SU-DHL-6 (cell line): ENCODE measurements around the gene CROCC.

ENCODE experiments used
- H2AFZ ChIP-seq: fragments of 200-600 bp; sonication (generic); 2 replicates; pipeline ENCODE4 v1.6.1; 2014; ENCODE audit warnings: low read depth, mild to moderate bottlenecking, moderate library complexity, mixed read lengths, antibody characterized with exemption, low read length; ENCODE audit not compliant: severe bottlenecking
- H3F3A ChIP-seq: fragments of 200-600 bp; shearing (Covaris generic); 2 replicates; pipeline ENCODE4 v1.6.0; 2016; ENCODE audit warnings: antibody characterized with exemption, mild to moderate bottlenecking; ENCODE audit not compliant: insufficient read depth
- H3K27ac ChIP-seq: fragments of 200-600 bp; sonication (generic); 2 replicates; pipeline ENCODE4 v1.5.1; 2016; ENCODE audit warnings: low read depth, mild to moderate bottlenecking, low read length, moderate library complexity, mixed read lengths
- H3K27me3 ChIP-seq: fragments of 200-600 bp; sonication (generic), shearing (Covaris generic); 2 replicates; pipeline ENCODE4 v1.6.0; 2014; ENCODE audit warnings: mild to moderate bottlenecking, low read length
- H3K36me3 ChIP-seq: fragments of 200-600 bp; sonication (generic); 2 replicates; pipeline ENCODE4 v1.6.1; 2014; ENCODE audit warnings: mild to moderate bottlenecking, low read length, mixed read lengths
- H3K4me2 ChIP-seq: fragments of 300-600, 200-600 bp; shearing (Covaris generic), sonication (generic); 2 replicates; pipeline ENCODE4 v1.6.0; 2014; ENCODE audit warnings: low read length, low read depth, mild to moderate bottlenecking; ENCODE audit not compliant: poor library complexity, severe bottlenecking
- H3K4me3 ChIP-seq: fragments of 200-600 bp; sonication (generic); 2 replicates; pipeline ENCODE4 v1.5.1; 2014; ENCODE audit warnings: antibody characterized with exemption, low read length, mild to moderate bottlenecking, mixed read lengths; ENCODE audit not compliant: insufficient read depth, poor library complexity, severe bottlenecking
- H3K79me2 ChIP-seq: fragments of 200-600 bp; sonication (generic); 2 replicates; pipeline ENCODE4 v1.6.1; 2014; ENCODE audit warnings: mild to moderate bottlenecking, low read length, moderate library complexity; ENCODE audit not compliant: insufficient read depth
- H3K9ac ChIP-seq: fragments of 200-600 bp; sonication (generic); 2 replicates; pipeline ENCODE4 v1.7.0; 2014; ENCODE audit warnings: mild to moderate bottlenecking, low read length
- H3K9me2 ChIP-seq: fragments of 200-600 bp; sonication (generic); replicated peaks from 2 replicates; pipeline ENCODE4 v1.6.1; 2014; ENCODE audit warnings: low read length; ENCODE audit not compliant: insufficient read depth
- H3K9me3 ChIP-seq: fragments of 200-600 bp; sonication (generic); 2 replicates; pipeline ENCODE4 v1.6.1; 2014; ENCODE audit warnings: low read length, mixed read lengths; ENCODE audit not compliant: insufficient read depth
- H4K20me1 ChIP-seq: fragments of 200-600 bp; sonication (generic); 2 replicates; pipeline ENCODE4 v1.6.1; 2014; ENCODE audit warnings: low read depth, mild to moderate bottlenecking, antibody characterized with exemption, low read length, moderate library complexity, mixed read lengths
- EZH2phosphoT487 ChIP-seq: fragments of 200-600 bp; sonication (generic), shearing (Covaris generic); conservative IDR thresholded peaks from 2 replicates; pipeline ENCODE4 v1.6.1; 2018; ENCODE audit warnings: mild to moderate bottlenecking, antibody characterized with exemption, low read length, moderate library complexity, mixed read lengths
- TF ChIP-seq, protein P1 (sequence below): fragments of 200-600 bp; sonication (generic); IDR thresholded peaks from one replicate; pipeline ENCODE4 v1.5.1; 2017; ENCODE audit warnings: antibody characterized with exemption, mild to moderate bottlenecking, low read length, moderate library complexity; ENCODE audit not compliant: insufficient read depth, poor library complexity, severe bottlenecking

CROCC gene

DNA sequence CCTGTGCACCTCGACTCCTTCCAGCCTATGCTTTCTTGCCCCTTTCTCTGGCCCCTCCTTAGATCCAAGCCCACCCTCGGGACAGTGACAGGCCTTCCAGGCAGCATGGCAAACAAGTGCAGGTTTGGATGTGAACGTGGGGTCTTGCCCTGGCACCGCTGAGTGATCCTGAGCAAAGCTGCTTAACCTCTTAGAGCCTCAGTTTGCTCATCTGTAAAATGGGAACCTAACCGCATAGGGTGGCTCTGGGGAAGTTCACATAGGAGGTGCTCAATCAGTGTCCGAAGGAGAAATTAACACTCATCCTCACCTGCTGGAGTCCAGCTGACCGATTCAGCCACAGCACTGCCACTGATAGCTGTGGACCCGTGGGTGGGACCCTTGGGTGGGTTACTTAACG, 51.5 kb downstream of the CROCC start:
- no peaks in the 10 kb centered on the region for H4K20me1 ChIP-seq
- H3K9ac ChIP-seq, result no peak overlapping the region
- no peaks in the 10 kb centered on the region for H3K9me2 ChIP-seq
- no peak for TF ChIP-seq EZH2phosphoT487
- TF ChIP-seq, protein P1, sequence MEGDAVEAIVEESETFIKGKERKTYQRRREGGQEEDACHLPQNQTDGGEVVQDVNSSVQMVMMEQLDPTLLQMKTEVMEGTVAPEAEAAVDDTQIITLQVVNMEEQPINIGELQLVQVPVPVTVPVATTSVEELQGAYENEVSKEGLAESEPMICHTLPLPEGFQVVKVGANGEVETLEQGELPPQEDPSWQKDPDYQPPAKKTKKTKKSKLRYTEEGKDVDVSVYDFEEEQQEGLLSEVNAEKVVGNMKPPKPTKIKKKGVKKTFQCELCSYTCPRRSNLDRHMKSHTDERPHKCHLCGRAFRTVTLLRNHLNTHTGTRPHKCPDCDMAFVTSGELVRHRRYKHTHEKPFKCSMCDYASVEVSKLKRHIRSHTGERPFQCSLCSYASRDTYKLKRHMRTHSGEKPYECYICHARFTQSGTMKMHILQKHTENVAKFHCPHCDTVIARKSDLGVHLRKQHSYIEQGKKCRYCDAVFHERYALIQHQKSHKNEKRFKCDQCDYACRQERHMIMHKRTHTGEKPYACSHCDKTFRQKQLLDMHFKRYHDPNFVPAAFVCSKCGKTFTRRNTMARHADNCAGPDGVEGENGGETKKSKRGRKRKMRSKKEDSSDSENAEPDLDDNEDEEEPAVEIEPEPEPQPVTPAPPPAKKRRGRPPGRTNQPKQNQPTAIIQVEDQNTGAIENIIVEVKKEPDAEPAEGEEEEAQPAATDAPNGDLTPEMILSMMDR, result no peak
- H3K27ac ChIP-seq, result no peak overlapping the region
- no peaks in the 10 kb centered on the region for H3K36me3 ChIP-seq
- H3K9me3 ChIP-seq, result no peaks in the 10 kb centered on the region
- H3K79me2 ChIP-seq, result no peaks in the 10 kb centered on the region
- no peak overlapping the region for H3K4me3 ChIP-seq
- H3F3A ChIP-seq, result no peaks in the 10 kb centered on the region
- H3K27me3 ChIP-seq, result no peaks in the 10 kb centered on the region
- H2AFZ ChIP-seq, result no peak overlapping the region
- H3K4me2 ChIP-seq, result no peak overlapping the region

DNA sequence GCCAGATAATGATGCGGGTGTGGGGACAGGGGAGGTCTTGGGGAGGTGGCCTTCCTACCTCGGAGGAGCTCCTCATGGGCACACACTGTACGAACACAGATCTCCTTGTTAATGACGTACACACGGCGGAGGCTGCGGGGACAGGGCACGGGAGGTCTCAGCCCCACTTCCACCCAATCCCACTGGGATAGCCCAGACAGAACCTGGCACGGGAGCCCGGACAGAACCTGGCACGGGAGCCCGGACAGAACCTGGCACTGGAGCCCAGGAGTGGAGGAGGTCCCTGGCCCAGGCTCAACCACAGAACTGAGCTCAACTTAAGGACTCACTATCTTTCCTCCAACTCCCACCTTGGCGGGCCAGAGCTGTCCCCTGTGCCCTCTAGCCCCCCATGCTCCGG, 53.5 kb downstream of the CROCC start:
- Histone ChIP-seq H3K4me2 (no peak overlapping the region), H3K36me3 (no peaks in the 10 kb centered on the region), H3K9ac (no peak overlapping the region), H3K9me2 (no peaks in the 10 kb centered on the region), H4K20me1 (no peaks in the 10 kb centered on the region), H3K79me2 (no peaks in the 10 kb centered on the region), H3F3A (no peaks in the 10 kb centered on the region), H3K4me3 (no peak overlapping the region), H3K9me3 (no peaks in the 10 kb centered on the region), H3K27me3 (no peaks in the 10 kb centered on the region), H3K27ac (no peak overlapping the region), H2AFZ (no peak overlapping the region)
- TF ChIP-seq EZH2phosphoT487, result no peak
- TF ChIP-seq, protein P1, result no peak

DNA sequence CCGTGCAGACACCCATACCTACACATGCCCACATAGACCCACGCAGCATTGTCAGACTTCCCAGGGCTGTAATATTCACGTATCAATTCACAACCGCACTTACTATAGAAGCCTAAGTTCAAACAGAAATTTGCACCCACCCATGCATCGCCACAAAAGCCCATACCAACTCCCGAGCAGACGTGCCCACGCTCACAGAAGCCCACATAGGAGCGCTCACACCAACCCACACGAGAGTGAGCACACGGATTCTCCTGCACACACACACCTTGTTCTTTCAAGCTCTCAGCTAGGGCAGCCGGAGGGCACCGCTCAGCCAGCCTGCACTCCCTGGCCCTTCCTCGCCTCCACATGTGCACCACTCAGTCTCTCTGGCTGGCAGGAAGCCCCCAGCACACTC, 54.1 kb downstream of the CROCC start:
- Histone ChIP-seq H2AFZ (no peak overlapping the region), H3F3A (no peaks in the 10 kb centered on the region), H3K9me3 (no peaks in the 10 kb centered on the region), H3K79me2 (no peaks in the 10 kb centered on the region), H3K4me3 (no peak overlapping the region), H3K27me3 (no peaks in the 10 kb centered on the region), H3K36me3 (no peaks in the 10 kb centered on the region), H3K4me2 (no peak overlapping the region), H4K20me1 (no peaks in the 10 kb centered on the region), H3K27ac (no peak overlapping the region), H3K9me2 (no peaks in the 10 kb centered on the region), H3K9ac (no peak overlapping the region)
- no peak for TF ChIP-seq EZH2phosphoT487
- TF ChIP-seq, protein P1, result no peak
